GM21367 (cell line): ENCODE measurements around the gene FN3KRP.

Experiments used
- ATAC-seq: cut with Tn5 transposase; IDR thresholded peaks from one replicate; pipeline ENCODE4 v1.9.1; 2021; ENCODE audit not compliant: unreplicated experiment

Gene FN3KRP

DNA sequence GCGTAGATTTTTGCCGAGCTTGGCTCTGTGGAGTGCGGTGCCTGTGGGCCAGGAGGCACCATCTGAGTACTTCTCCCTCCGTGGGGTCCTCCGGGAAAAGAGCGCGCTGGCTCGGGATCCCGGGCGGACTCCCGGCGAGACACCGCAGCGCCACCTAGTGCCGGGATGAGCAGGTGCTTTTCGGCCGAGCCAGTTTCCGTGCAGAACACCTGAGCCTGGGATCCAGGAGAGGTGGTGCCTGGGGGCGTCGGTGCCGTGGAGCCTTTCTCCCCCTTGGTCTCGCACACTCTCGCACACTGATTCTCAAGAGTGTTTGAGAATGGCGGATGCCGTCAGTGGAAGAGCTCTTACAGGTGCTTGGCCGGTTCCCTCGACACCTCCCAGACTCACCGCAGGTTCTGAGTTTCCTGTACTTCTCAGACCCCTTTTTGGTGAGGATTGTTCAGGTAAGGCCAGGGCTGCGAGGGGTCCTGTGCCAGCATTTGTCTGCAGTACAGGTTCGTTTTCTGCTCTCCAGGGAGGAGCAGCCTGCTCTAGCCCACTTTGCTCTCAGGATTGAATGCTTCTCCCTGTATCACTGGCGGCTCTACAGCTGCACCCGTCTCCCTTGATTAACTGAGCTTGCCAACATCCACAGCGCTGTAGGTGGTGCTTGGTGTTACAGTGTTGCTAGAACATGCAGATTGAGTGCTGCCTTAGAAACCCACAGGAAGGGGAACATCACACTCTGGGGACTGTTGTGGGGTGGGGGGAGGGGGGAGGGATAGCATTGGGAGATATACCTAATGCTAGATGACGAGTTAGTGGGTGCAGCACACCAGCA lies 58.7 kb downstream of the FN3KRP start:
- no peak for ATAC-seq

DNA sequence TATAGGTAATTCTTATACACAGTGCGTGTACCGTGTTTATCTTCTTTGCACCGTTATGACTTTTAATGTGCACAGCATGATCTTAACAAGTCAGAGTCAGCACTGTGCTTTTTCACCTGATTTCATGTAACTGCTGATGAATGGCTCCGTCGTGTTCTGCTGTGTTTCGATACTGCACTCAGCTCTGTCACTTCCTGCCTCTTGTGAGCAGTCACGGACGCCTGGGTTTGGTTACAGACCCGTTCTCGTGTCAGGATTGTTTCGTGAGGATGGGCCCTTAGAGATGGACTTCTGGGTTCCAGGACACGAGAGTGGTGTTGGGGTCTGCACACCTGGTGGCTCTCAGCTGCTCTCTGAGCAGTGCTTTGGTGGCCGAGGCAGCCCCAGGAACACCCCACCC lies 59.9 kb downstream of the FN3KRP start:
- ATAC-seq = no peak
